KG1 (cell line): Measurements from ENCODE around the gene EIF4B.

Experiments
- DNase-seq: peaks from one replicate; lab custom pipeline; 2025; lab: John Stamatoyannopoulos, UW

Gene EIF4B

GRCh38 chr12:53047221-53048032 is 41.2 kb downstream of the EIF4B start:
- no peak for DNase-seq

DNA sequence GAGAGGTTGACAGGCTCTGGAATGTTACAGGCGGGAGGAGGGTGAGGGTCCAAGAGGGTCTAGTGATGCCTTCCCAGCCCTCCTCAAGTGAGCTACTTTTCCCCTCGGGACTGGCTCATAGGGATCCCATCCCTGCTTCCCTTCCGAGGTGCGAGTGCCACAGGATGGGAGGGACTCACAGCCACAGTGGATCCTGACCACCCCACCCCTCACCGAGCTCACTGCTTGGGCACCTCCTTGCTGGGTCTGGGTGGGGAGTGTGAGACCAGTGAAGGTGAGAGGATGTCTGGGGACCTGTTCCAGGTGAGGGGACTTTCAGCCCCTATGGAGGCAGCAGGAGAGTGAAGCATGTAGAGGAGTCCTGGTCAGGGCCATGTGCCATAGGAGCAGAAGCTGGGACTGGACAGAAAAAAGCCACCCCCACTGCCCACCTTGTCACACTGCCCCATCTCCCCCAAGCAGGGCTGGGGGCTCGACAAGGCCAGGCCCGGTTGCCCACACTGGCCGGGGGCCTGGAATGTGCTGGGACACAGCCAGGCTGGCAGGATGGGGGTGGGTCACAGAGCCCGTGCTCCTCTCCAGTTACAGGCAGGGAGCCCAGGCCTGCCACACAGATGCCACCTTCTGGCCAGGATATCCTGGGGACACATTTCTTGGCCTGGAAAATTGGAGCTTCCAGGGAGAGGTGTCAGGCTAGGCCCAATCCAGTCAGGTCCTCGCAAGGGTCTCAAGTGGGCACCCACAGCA is 42.0 kb downstream of the EIF4B start:
- no peak for DNase-seq

- DNase-seq: no peak
Measured at GRCh38 chr12:53048780-53049401, 42.6 kb downstream of the EIF4B start.

DNA sequence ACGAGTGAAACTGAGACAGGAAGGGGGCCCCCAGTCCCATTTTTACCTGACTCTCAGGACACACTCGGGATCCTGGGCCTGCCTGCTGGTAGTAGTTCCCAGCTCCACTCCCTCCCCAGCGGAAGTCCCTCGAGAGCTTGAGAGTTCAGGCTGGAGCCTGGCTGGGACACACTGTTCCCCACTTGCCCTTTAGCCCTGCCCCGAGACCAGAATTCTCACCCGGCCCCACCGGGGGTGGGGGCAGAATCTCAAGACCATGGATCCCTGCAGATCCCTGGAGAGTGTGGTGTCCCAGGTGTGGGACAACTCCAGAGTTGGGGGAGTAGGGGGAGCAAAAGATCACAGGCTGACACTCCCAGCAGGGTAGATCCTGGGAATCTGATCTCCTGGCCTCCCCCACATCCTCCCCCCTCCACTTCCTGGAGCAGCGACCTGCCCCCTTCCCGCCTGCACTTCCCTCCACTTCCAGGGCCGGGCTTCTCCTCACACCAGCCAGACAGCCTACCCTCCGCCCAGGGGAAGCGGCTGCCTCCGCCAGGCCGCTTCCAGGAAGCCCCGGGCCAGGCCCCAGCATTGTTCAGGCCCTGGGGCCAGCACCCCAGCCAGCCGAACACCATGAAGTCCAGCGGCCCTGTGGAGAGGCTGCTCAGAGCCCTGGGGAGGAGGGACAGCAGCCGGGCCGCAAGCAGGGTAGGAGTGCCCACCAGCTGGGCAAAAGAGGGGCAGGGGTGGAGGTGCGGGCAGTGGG is 43.5 kb downstream of the EIF4B start, which contains the start of gene TNS2:
Gene TNS2, plus strand, starts transcription at position 495 of the 748 bp plus-strand sequence. Its CDS starts 121 bp downstream, at position 616.
- no peak for DNase-seq

DNA sequence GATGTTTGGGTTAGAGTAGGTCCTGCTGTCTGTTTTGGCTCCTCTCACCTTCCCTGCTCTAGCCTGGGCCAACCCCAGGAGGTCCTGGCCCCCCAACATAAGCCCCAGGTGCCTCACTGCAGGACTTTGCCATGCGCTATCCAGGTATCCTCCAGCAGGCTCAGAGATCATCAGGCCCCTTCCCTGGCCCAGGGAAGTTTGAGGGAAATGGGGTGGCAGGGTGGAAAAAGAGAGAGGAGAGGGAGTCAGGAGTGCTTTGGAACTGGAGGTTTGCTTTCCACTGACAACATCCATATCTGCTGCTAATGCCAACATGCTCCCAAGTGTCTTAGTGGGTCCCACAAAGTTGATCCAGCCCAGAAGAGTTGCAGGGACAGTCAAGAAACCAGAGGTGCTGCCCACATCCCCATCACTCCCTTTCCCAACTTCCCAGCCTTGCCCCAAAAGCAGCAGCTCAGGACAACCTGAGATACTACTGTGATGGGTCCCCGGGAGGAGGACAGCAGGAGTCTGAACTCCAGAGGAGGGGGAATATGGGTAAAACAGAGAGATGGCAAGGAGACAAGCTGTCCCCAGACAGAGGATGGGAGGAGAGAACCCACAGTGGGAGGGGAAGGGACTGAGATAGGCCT is 44.3 kb downstream of the EIF4B start:
- no peak for DNase-seq

GRCh38 chr12:53051058-53051880 is 45.0 kb downstream of the EIF4B start:
- no peak for DNase-seq

GRCh38 chr12:53051881-53052412 is 45.7 kb downstream of the EIF4B start:
- DNase-seq: no peak

DNA sequence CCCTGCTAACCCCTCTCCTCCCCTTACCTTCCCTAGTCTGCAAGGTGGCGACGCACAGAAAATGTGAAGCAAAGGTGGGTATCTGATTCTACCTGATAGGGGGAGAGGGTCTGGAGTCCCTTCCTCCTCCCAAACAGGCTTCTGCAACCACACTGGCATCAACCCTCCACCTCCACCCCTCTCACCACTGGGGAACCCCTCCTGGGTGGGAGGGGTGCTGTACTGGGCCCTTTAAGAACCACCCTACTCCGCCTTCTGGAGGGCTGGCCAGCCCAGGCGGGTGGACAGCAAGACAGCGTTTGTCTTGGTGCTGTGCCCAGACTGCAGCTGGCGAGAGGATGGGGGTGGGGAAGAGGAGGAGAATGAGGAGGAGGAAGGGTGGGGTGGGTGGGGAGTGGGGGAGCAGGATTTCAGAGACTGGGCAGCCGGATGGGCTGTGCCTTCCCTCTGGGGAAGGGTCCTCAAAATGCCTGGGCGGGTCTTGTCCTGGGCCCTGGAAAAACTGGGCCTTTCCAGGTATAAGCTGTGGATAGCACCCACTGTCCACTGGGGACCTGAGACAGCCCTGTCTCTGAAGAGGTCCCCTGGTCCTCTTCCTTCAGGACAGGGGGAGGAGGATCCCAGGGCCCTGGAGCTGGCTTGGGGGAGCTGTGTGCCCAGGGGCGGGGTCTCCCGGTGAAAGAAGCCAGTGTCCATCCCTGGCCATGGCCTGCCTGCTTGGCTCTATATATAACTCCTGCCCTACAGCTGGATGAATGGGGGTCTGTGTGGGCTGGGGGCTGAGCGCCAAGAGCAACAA is 46.4 kb downstream of the EIF4B start:
- DNase-seq: no peak

DNA sequence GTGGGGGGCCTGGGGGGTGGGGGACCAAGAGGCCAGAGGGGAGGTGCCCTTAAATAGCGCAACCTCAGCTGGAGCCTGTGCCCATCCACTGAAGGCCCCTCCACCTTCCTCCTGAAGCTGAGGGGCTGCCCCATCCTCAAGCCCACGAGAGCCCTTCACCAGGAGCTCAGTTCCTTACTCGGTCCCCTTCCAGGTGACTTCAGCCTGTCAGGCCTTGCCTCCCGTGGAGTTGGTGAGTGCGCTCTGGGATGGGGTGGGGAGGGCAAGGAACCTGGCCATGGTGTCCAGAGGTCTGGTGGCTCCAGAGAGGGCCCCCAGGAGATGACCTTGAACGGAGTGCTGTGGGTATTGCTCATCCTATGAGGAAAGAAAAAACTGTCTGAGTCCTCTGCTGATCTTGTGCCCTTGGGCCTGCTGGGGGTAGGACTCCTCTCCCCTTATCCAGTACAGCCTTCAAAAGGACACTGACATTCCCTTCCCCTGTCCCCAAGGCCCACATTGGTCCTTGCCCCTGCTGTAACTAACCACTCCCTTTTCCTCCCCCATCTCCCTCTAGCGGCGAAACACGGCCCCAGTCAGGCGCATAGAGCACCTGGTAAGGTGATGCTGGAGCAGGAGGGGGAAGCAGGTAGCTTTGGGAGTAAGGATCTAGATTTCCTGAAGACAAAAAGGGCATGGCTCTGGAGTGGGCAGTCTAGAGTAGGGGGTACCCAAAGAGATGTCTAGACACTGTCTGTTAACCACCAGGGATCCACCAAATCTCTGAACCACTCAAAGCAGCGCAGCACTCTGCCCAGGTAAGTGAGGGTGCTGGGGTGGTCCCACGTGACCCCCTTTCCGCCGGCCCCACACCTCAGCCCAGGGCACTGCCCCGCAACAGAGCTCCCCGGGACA is 47.2 kb downstream of the EIF4B start:
- no peak for DNase-seq

DNA sequence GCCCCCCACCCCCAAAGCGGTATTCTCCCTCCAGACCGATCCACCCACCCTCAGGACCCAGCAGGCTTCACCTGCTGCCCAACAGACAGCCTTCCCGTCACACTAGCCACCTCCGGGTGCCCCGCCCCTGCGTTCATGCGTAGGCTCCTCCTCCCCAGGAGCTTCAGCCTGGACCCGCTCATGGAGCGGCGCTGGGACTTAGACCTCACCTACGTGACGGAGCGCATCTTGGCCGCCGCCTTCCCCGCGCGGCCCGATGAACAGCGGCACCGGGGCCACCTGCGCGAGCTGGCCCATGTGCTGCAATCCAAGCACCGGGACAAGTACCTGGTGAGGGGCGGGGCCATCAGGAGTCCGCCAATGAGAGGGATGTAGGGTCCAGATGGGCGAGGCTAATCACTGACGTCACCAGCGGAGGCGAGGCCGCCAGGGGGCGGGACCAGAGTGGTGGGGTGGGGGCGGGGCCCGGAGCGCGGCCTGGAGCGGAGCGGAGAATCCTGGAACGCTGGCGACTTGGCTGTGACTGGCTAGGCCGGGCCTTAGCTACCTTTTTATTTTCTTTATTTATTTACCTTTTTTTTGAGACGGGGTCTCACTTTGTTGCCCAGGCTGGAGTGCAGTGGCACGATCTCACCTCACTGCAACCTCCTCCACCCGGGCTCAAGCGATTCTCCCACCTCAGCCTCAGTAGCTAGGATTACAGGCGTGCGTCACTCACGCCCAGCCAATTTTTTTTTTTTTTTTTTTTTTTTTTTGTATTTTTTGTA is 48.0 kb downstream of the EIF4B start:
- DNase-seq: peak; percentile 5

GRCh38 chr12:53055471-53056266 is 49.4 kb downstream of the EIF4B start:
- DNase-seq: no peak

- DNase-seq: no peak
Measured at GRCh38 chr12:53056296-53056695, 50.0 kb downstream of the EIF4B start.

- no peak for DNase-seq
Measured at GRCh38 chr12:53056901-53057300, 50.6 kb downstream of the EIF4B start.

DNA sequence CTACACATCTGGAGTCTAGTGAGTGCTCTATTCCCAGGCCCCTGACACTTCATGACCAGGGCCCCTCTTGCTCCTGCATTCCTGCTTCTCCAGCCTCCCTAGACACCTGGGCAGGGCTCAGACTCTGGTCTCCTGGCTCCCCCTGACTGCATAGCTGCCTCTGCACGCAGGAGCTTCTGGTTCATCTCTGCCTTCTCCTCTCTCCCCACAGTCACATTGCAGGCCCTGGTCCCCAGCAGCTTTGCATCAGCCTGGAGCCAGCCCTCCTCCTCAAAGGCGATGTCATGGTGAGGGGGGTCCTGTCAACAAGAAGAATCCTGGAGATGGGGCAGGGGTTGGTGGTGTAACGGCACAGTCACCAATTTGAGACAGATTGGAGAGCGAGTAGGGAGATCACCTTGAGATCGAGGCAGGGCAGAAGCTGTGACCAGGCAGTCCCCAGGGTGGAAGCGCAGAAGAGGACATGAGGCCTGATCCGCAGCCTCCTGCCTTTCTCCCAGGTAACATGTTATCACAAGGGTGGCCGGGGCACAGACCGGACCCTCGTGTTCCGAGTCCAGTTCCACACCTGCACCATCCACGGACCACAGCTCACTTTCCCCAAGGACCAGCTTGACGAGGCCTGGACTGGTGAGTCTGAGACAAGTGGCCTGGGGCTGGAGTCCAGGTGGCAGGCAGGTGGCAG is 51.7 kb downstream of the EIF4B start:
- no peak for DNase-seq

DNA sequence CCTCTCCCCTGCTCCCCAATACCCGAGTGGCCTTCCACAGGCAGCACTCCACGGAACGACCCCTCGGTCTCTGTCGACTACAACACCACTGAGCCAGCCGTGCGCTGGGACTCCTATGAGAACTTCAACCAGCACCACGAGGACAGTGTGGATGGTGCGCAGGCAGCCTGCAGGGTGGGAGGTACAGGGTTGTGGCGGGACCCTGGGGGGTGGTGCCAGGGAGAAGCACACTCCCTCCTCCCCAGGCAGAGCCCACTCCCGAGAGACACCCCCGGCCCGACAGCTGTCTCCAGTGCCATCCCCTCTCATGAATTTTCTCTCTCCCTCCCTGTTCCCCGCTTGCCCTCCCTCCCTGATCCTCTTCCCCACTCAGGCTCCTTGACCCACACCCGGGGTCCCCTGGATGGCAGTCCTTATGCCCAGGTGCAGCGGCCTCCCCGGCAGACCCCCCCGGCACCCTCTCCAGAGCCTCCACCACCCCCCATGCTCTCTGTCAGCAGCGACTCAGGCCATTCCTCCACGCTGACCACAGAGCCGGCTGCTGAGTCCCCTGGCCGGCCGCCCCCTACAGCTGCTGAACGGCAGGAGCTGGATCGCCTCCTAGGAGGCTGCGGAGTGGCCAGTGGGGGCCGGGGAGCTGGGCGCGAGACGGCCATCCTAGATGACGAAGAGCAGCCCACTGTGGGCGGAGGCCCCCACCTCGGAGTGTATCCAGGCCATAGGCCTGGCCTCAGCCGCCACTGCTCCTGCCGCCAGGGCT is 52.6 kb downstream of the EIF4B start:
- DNase-seq: no peak
